Measurements from ENCODE around the gene TMEM242.
"Not testable (repeated sequence)": the region's sequence is repeated elsewhere in the genome, so short reads cannot be mapped to it uniquely, and the experiment has no call there.

The TMEM242 gene

DNA sequence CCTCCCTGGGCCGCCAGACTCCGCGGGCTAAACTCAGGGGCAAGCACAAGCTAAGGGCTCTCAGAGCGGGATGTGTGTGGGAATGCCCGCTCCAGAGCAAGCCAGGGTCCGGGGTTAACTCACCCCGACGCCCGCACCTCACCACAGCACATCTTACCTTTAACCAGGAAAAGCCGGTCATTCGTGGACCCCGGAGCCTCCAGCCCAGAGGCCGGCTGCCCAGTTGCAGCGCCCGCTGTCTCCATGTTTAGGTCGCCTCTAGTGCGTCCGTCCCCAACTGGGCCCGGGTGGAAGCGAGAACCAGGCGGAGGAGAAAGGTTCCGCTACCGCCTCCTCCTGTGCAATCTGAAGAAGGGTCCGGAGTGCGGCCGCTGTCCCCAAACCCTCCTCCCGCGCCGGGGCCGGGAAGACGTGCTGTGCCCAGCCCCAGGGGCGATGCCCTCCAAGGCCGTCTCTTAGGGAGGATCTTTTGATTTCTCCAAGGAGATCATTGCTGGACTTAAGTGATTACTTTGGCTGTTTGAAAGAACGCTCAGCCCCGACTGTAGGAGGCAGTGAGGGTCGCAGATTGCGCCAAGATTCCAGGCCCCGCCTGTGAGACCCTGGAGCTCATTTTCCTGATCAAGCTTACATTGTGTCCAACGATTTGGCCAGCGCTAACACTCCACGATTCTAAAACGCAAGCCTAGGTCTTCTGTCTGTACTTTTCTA is at the start of gene TMEM242:
TSS of gene TMEM242 (minus strand) at position 265 of the 711 bp plus-strand sequence. CDS start at position 245, 20 bp downstream.
- peak; percentile 93 for DNase-seq

DNA sequence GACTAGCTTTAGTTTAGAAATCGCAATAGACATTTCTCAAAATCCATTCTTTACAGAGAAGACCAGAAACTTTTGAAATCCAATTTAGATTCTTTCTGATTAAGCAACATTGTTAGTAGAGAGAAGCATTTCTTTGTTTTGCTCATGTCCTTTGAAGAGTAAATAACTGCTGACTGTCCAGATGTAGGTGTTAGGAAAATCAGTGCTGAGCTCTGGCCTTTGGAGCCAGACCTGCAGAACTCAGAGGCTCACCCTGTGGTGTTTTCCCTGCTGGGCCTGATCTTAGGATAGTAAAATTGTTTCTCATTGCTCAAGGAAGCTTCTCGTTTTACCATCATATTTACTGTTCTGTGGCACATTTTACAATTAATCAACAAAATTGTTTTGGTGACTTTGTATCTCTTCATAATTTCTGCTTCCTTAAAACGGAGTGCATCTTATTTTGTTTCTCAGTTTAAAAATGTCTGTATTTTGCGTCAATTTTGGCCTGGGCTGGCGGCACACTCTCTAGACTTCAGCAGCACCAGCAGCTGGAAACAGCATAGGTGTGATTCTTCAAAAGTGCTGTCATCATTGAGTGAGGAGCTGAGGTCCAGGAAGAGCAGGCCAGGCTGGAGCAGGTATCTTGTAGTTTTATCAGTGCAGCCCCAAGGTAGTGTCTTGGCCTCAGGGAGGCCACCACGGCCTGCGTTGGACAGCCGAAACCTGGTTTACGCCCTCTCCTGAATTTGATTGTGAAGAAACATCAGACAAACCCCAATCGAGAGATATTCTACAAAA is 49.4 kb upstream of the TMEM242 start:
- DNase-seq: no peak

DNA sequence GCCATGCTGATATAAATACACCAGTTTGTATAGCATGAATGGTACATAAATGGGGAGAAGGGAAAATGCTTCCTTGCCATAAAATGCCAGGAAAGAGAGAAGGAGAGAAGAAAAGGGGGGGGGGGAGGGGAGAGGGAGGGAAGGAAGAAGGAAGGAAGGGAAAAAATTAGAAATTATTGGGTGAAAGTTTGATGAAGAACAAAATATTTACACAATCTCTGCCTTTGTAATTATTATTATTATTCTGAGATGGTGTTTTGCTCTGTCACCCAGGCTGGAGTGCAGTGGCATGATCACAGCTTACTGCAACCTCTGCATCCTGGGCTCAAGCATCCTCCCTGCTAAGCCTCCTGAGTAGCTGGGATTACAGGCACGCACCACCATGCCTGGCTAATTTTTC is 47.4 kb upstream of the TMEM242 start:
- no peak for DNase-seq

DNA sequence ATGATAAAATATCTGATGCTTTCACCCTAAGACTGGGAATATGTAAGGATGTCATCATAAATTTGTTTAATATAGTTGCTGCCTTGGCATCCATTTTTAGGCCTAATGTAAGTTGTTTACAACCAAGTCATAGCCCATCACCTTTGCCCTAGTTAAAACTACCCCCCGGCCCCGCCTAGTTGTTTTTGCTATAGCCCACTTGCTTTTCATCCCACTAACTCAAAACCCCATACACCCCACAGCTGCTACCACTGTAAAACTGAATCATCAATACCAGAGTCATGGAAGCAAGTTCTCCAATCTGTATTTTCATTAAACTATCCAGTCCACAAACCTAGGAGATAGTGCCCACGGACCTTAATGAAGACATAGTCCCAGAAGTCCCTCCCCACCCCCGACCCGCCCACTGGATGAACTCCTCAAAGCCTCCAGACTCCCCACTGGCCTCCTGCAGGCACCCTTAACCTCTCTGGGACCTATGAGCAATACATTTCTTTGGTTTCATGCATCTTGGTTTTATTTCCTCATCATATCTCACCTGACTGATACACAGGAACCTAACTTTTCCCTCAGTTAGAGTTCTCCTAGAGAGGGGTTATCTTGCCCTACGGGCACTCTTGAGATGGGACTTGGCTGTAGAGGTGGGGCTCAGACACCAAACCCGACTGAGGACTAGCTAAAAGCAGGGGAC is 45.2 kb upstream of the TMEM242 start:
- DNase-seq: no peak

DNA sequence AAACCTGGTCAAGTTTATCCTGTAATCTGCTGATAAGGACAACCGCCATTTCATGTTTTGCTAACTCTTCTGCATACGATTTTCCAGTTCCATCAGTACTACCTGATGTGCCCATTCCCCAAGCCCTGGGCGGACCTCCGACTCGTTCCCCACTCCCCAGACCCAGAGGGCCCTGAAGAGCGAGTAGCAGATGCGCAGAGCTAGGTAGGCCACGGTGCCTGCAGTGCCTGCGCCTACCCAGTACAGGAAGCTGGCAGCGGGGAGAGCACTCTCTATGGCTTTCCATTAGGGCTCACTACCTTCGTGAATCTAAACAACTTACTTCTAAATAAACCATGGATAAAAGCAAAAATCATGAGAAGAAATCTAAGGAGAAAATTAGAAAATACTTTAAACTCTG is 43.3 kb upstream of the TMEM242 start:
- DNase-seq: no peak

DNA sequence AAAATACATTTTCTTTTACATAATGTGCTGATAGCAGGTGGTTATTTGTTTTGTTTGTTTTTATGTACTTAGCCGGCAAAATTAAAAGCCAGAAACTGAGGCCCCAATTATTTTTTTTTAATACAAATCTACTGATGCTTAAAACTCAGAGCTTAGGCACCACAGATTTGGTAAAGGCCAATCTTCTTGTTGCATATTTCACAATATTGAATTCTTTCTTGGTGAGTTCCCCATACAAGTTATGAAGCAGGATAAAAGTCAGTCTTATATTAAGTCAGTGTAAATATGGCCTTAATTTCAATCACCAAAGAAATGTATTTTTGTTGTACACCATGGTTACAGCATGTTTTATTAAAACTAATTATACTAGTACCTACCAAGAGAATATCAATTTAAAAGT is 41.4 kb upstream of the TMEM242 start:
- DNase-seq: no peak

DNA sequence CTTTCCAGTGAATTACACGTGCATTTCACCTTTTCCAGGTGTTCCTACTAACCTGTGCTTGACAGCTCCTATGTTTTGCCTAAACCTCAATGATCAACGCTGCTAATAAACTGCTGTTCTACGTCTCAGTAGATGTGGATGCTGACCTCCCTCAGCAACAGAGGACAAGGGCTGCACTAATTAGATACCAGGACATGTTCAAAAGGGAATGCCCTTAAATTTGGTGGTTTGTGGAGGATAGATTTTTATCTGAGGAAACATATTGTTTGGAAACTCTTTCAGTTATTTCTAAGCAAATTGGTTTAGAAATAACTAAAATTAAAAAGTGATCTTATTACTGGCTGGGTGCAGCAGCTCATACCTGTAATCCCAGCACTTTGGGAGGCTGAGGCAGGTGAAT is 38.6 kb upstream of the TMEM242 start:
- no peak for DNase-seq

DNA sequence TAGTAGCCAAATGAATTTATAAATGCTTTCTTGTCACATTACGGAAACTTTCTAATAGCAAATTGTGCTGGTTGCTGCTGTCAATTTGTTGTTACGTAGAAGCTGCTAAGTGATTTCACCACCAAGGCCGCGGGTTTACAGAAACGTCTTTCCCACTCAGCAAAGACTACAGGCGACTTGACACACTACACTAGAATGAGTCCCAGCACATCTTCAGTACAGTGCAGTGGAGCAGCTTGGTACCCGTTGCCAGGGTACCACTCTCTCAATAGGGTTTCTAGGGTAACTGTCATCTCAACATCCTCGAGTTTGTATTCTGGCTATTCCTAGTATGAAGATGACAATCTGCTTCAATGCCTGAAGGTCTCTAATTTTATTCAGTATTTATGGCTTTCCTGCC is 35.0 kb upstream of the TMEM242 start:
- no peak for DNase-seq

DNA sequence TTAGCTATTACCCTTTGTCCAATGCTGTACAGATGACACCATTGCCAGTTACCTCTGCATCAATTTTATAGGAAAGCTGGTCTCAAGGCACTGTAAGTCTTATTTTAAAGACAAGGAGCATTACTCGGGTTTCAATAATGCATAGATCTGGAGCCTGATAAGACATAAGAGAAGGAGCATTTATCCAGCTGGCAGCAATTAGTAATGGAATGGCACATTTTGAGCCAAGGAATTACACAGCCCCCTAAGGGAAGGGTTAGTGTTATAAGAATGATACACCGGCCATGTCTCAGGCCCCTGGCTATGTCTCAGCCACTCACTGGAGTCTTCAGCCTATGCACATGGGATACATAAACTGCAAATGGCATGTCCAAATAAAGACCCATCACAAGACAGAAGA is 23.1 kb upstream of the TMEM242 start:
- no peak for DNase-seq

DNA sequence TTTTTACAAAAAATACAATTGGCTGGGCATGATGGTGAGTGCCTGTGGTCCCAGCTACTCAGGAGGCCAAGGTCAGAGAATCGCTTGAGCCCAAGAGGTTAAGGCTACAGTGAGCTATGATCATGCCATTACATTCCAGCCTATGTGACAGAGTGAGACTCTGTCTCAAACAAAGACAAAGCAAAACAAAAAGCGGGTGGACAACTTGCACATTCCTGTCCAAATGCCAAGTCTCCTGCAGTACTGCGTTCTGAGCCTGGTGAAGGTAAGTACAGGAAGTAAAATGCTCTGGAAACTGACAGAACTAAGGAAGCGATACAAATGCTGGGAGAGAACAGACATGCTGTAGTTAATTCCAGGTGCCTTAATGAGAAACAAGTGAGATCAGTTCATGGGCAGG is 20.4 kb upstream of the TMEM242 start:
- DNase-seq: no peak

DNA sequence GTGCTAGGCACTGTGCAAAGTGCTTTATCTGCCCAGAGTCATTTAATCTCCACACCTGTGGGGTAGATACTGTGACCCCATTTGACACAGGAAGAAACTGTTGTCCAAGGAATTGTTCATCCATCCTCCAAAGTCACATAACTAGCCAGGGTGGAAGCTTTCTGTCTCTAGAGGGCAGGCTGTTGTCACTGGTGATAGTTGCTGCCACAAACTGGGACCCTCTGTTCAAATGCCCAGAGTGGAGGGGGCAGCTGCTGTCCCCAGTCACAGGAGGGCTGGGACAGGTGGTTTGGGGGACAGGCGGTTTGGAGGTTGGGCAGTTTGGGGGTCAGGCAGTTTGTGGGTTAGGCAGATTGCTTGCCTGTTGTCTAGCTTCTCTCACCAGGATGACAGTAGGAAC is 16.1 kb upstream of the TMEM242 start:
- no peak for DNase-seq

DNA sequence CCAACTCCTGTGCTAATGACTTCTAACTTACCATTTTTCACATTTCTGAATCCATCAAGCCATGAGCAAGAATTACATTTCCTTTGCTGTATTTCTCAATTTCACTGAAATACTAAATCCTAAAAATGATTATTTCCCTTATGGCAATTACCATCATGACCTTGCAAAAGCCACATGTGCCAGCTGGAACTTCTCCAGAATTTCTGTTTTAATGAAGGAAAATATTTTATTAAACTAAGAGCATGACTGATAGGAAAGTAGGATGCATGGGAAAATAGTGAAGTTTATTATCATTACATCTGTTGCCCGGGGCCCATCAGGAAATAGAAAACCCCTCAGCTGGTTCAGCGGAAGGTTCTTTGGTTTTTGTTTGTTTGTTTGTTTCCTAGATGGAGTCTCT is 14.4 kb upstream of the TMEM242 start:
- no peak for DNase-seq

DNA sequence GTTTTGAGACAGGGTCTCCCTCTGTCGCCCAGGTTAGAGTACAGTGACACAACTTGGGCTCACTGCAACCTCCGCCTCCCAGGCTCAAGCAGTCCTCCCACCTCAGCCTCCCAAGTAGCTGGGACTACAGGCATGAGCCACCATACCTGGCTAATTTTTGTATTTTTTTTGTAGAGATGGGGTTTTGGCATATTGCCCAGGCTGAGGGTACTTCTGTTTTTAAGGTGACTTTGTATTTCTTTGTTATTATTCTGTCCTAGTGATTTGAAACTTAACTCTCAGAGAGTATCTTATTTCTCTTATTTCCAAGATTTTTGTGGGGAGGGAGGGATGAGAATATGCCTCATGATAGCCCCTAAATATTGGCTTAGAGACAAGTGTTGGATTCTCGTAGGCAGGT is 14.0 kb upstream of the TMEM242 start:
- not testable (repeated sequence) for DNase-seq

DNA sequence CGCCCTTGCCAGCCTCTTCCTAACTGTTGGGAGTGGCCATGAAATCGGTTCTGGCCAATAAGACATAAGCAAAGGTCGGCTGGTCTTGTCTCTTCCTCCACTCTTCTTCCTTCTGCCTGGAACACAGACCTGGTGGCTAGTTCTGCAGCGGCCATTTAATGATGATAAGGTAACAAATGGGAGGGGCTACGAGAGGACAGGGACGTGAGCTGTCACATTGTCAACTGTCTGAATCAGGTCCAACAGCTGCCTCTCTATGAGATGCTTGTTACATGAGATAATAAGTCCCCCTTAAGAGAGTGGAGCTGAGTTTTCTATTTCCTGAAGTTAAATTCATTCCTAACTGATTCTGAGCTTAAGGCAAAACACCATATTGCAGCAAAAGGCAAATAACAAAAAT is 12.5 kb upstream of the TMEM242 start:
- DNase-seq: no peak

DNA sequence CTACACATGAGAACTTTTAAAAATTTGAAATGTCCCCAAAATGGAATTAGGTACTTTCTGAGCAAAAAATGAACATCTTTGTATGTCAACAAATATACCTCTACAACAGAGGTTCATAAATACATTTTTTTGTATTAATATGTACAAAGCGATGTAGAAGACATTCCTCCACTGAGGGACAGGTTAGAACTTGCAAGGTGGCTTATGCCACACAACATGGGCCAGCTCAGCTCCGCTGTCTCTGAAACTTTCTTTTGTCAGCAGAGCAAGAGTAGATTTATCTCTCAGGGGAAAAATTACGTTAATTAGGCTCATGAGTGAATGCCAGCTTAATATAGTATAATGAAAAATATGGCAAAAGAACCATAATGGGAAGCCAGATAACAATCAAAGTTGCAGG is 10.6 kb upstream of the TMEM242 start:
- no peak for DNase-seq

DNA sequence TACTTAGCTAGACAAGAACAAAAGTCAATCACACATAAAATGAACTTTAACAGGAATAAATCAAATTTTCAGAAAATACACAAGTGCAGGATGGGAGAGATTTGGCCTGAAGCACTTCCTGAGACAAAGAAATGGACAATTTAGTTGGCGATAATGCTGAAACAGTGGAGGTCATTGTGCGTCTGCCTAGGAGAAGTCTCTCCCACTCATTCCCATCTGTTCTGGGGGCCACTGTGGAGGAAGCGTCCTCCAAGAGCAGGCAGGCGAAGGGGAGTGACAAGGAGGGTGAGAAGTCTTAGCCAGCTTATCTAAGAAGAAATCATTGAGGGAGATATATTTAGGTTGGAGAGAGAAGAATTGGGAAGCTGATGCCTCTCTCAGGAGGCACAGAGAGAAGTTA is 10.2 kb upstream of the TMEM242 start:
- no peak for DNase-seq

DNA sequence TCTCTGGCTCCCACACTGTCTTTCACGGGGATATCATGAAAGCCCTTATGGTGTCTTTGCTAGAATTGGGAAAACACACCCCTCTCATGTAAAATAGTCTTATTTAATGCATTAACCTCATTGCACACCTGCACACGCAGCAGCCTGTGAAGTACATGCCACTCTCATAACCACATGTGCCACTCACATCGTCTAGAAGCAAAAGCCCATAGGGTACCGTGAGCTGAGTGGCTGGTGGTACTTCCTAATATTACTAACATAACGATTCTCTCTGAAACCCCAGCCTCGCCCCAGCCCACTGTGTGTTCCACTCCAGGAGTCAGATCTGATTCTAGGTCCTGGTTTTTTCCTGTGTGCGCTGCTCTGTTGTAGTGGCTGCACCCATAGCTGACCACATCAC is 9.5 kb upstream of the TMEM242 start:
- DNase-seq: no peak

DNA sequence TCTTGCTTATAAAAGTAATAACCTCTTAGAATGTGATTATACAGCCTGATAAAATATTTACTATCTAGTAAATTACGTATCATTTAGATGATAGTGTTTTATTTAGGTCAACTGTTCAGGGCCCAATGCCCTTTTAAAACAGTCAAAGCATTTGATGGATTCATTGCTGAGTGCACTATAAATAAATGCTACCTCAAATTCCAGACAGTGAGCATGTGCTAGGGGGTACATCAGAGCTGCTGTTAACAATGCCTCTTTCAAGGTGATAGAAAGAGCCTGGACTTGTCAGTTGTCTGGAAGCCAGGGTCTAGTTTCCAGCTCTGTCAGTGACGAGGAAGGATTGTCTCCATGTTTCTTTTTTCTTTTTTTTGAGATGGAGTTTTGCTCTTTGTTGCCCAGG is 7.5 kb upstream of the TMEM242 start:
- DNase-seq: no peak

DNA sequence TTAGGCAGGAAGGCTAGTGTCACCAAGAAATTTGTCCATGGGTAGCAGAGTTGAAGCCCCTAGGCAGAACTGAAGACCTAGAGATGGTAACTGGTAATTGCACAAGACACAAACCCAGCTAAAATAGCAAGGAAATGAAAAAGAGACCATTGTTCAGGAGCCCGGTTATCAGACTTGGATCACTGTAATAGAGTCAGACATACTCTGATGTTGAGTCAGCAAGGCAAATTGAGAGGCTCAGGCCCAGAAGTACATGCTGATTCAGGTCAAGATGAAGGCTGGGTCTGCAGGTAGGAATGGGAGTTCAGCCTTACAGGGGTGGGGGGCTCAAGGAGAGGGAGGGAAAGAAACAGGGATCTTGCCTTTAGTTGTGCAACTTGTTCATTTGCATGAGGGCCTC is 6.5 kb upstream of the TMEM242 start:
- DNase-seq: no peak

DNA sequence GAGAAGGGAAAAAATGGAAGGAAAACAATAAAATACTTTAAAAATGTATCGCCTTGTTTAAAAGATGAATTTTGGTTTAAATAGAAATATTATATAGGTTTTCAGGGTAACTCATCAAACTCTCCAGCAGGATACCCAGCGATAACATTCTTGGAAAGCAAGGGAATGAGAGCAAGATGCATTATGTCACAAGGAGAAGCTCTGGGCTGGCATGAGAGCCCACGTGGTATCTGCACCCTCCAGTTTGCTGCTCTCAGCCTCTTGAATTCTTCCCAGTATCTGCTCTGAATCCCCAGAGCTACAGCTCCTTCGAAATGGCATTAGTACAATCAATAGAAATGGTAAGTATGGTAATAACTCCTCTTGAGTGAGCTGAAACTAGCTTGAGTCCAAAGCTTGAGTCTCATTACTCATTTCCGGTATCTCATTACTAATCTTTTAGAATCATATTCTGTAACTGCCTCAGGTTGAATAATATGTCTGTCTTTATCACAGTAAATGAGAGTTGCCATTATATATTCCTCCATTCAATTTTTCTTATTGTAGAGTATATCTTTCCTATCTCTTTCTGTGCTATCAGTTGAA is 4.9 kb upstream of the TMEM242 start:
- DNase-seq: no peak

DNA sequence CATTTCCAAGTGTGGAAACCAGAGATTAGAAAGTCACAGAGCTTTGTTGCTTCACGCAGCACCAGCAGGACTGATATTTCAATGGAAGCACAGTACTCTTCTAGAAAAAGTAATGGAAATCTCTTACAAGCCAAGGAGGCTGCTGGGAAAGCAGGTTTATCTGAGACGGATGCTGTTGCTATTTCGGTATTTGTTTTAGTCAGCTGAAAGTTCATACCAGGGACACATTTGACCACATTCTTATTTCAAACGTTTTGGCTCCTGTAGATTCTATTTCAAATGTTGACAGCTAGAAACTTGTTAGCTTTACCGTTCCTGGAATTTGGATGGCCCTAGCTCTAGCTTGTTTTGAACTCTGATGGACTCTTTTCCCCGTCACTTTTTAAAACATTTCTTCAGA is 3.7 kb upstream of the TMEM242 start:
- DNase-seq: no peak

DNA sequence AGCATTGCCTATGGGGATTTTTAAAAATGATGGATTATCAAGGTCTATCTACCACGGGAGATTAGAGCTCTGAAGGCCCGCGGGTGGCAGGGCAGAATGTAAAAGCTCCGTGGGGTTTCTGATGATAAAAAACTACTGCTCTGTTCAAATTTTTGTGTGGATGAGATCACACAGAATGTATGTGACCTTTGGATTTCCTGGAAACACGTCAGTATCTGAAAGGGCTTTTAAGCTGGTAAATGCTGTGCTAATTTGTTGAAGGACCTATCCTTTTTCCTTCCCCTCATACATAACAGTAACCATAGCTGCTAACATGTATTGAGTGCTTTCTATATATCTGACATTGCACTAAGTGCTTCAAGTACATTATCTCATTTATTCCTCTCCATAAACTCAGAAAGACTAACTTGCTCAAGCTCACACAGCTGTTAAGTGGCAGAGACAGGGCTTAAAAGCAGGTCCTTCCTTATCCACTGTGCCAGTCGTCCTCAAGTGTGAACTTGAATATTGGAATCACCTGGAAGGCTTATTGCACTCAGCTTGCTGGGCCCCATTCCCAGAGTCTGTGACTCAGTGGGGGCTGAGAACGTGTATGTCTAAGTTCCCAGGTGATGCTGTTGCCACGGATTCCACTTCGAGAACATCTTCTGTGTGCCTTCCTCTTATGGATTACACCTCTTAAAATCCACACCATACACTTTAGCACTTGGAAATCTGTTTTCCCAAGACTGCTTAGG is 1.9 kb upstream of the TMEM242 start:
- no peak for DNase-seq

DNA sequence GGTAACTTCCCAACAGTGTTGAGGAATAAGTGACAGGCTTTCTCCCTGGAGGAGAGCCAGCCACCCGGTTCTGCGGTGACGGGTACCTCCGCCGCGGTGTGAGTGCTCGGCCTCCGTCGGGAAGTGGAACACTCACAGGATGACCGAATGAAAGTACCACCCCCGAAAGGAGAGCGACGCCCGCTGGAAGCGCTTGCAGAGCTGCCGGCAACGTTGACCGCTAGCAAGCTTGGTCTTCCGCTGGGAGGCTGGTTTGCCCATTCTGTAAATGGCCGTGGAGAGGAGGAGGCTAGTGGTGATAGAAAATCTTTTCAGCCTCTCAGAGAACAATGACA is 614 bp upstream of the TMEM242 start:
- DNase-seq: peak; percentile 31

Data from activated naive CD4-positive, alpha-beta T cell treated with Interleukin-2 at 50 U/mL for 16 hours (primary cell).